HEK293 (cell line): ENCODE results near the gene DSCAM.

ENCODE experiments used
- CTCF ChIA-PET: fragments of 350-600 bp; formaldehyde crosslinking; extraction: SDS; loops from one replicate; lab custom pipeline; 2021; ENCODE audit warnings: antibody characterized with exemption; lab: Yijun Ruan, JAX
- POLR2A ChIA-PET: fragments of 300-600 bp; formaldehyde crosslinking; extraction: SDS; loops from one replicate; lab custom pipeline; 2020; ENCODE audit warnings: antibody characterized with exemption, inconsistent platforms; lab: Yijun Ruan, JAX
- H3K27ac ChIP-seq: fragments of 200-500 bp; sonication (Bioruptor generic); 2 replicates; pipeline ENCODE4 v1.5.1; 2014; ENCODE audit warnings: low read depth, low read length, control low read depth, inconsistent platforms; ENCODE audit errors: extremely low read depth
- H3K36me3 ChIP-seq, 2 experiments: fragments of 200-500 bp in 1 of 2; sonication (Bioruptor generic) in 1 of 2; 1 replicate in 1 of 2; 2 replicates in 1 of 2; pipeline ENCODE4 v1.5.1; 2014 to 2017; ENCODE audit warnings: inconsistent platforms in 2 of 2, low read length in 2 of 2; ENCODE audit not compliant: control insufficient read depth in 2 of 2, insufficient read depth in 1 of 2
- H3K4me1 ChIP-seq: fragments of 200-500 bp; sonication (Bioruptor generic); 2 replicates; pipeline ENCODE4 v1.5.1; 2014; ENCODE audit warnings: mild to moderate bottlenecking, low read length, inconsistent platforms; ENCODE audit not compliant: control insufficient read depth, insufficient read depth
- H3K4me3 ChIP-seq: 2 replicates; pipeline ENCODE4 v1.5.1; 2011; ENCODE audit warnings: low read depth, mild to moderate bottlenecking, control low read depth, low read length, moderate library complexity
- H3K9me3 ChIP-seq: fragments of 200-500 bp; sonication (Bioruptor generic); 2 replicates; pipeline ENCODE4 v1.5.1; 2014; ENCODE audit warnings: low read depth, low read length, inconsistent platforms; ENCODE audit not compliant: control insufficient read depth, insufficient read depth
- EGR2 ChIP-seq: fragments of 450-650 bp; formaldehyde crosslinking; IDR thresholded peaks from 2 replicates; pipeline ENCODE4 v1.5.1; 2016; ENCODE audit warnings: low read depth, missing biosample characterization, missing genetic modification characterization
- KLF10 ChIP-seq: fragments of 450-650 bp; IDR thresholded peaks from 2 replicates; pipeline ENCODE4 v1.5.1; 2018; ENCODE audit warnings: missing biosample characterization, mild to moderate bottlenecking, missing genetic modification characterization
- KLF9 ChIP-seq: fragments of 450-650 bp; formaldehyde crosslinking; IDR thresholded peaks from 2 replicates; pipeline ENCODE4 v1.5.1; 2016; ENCODE audit warnings: missing biosample characterization, missing genetic modification characterization, low read depth
- SP2 ChIP-seq: fragments of 450-650 bp; formaldehyde crosslinking; IDR thresholded peaks from 2 replicates; pipeline ENCODE4 v1.5.1; 2016; ENCODE audit warnings: missing biosample characterization, missing genetic modification characterization
- YY1 ChIP-seq: fragments of 450-650 bp; formaldehyde crosslinking; IDR thresholded peaks from 2 replicates; pipeline ENCODE4 v1.5.1; 2018; ENCODE audit warnings: missing biosample characterization, missing genetic modification characterization
- ZBTB44 ChIP-seq: fragments of 450-650 bp; IDR thresholded peaks from 2 replicates; pipeline ENCODE4 v1.5.1; 2018; ENCODE audit warnings: missing biosample characterization, mild to moderate bottlenecking, missing genetic modification characterization
- ZBTB6 ChIP-seq: fragments of 450-650 bp; formaldehyde crosslinking; IDR thresholded peaks from 2 replicates; pipeline ENCODE4 v1.5.1; 2017; ENCODE audit warnings: missing biosample characterization, missing genetic modification characterization
- ZNF10 ChIP-seq: fragments of 450-650 bp; formaldehyde crosslinking; IDR thresholded peaks from 2 replicates; pipeline ENCODE4 v1.5.1; 2017; ENCODE audit warnings: missing biosample characterization, missing genetic modification characterization
- ZNF155 ChIP-seq: fragments of 450-650 bp; formaldehyde crosslinking; IDR thresholded peaks from 2 replicates; pipeline ENCODE4 v1.5.1; 2016; ENCODE audit warnings: missing biosample characterization, missing genetic modification characterization
- ZNF184 ChIP-seq: fragments of 450-650 bp; IDR thresholded peaks from 2 replicates; pipeline ENCODE4 v1.5.1; 2018; ENCODE audit warnings: missing biosample characterization, mild to moderate bottlenecking, missing genetic modification characterization
- ZNF23 ChIP-seq: fragments of 450-650 bp; formaldehyde crosslinking; IDR thresholded peaks from 2 replicates; pipeline ENCODE4 v1.5.1; 2016; ENCODE audit warnings: missing biosample characterization, missing genetic modification characterization, borderline replicate concordance
- ZNF26 ChIP-seq: fragments of 450-650 bp; formaldehyde crosslinking; IDR thresholded peaks from 2 replicates; pipeline ENCODE4 v1.5.1; 2016; ENCODE audit warnings: missing biosample characterization, missing genetic modification characterization
- ZNF394 ChIP-seq: fragments of 450-650 bp; formaldehyde crosslinking; IDR thresholded peaks from 2 replicates; pipeline ENCODE4 v1.5.1; 2016; ENCODE audit warnings: missing biosample characterization, missing genetic modification characterization, mild to moderate bottlenecking, moderate library complexity, borderline replicate concordance
- ZNF416 ChIP-seq: fragments of 450-650 bp; formaldehyde crosslinking; IDR thresholded peaks from 2 replicates; pipeline ENCODE4 v1.5.1; 2016; ENCODE audit warnings: missing biosample characterization, missing genetic modification characterization
- ZNF426 ChIP-seq: fragments of 450-650 bp; formaldehyde crosslinking; IDR thresholded peaks from 2 replicates; pipeline ENCODE4 v1.5.1; 2017; ENCODE audit warnings: missing biosample characterization, missing genetic modification characterization, mild to moderate bottlenecking, inconsistent platforms, moderate library complexity
- ZNF488 ChIP-seq: fragments of 450-650 bp; formaldehyde crosslinking; IDR thresholded peaks from 2 replicates; pipeline ENCODE4 v1.5.1; 2016; ENCODE audit warnings: missing biosample characterization, missing genetic modification characterization
- ZNF544 ChIP-seq: fragments of 450-650 bp; formaldehyde crosslinking; IDR thresholded peaks from 2 replicates; pipeline ENCODE4 v1.5.0; 2017; ENCODE audit warnings: missing biosample characterization, missing genetic modification characterization
- ZNF580 ChIP-seq: fragments of 450-650 bp; formaldehyde crosslinking; IDR thresholded peaks from 2 replicates; pipeline ENCODE4 v1.5.1; 2016; ENCODE audit warnings: missing biosample characterization, missing genetic modification characterization
- ZNF639 ChIP-seq: fragments of 450-650 bp; formaldehyde crosslinking; IDR thresholded peaks from 2 replicates; pipeline ENCODE4 v1.5.1; 2016; ENCODE audit warnings: missing biosample characterization, missing genetic modification characterization
- ZNF654 ChIP-seq: fragments of 450-650 bp; formaldehyde crosslinking; IDR thresholded peaks from 2 replicates; pipeline ENCODE4 v1.5.1; 2016; ENCODE audit warnings: low read depth, missing biosample characterization, missing genetic modification characterization
- ZNF670 ChIP-seq: fragments of 450-650 bp; formaldehyde crosslinking; IDR thresholded peaks from 2 replicates; pipeline ENCODE4 v1.5.1; 2016; ENCODE audit warnings: missing biosample characterization, missing genetic modification characterization, low read depth
- ZXDB ChIP-seq: fragments of 450-650 bp; formaldehyde crosslinking; IDR thresholded peaks from 2 replicates; pipeline ENCODE4 v1.5.1; 2016; ENCODE audit warnings: missing biosample characterization, missing genetic modification characterization

The DSCAM gene

GRCh38 chr21:40067751-40068150 lies 779.2 kb downstream of the DSCAM start (continued):
- TF ChIP-seq ZNF26 (tag by site-specific recombination), result no peak
- no peak for TF ChIP-seq ZXDB (tag by site-specific recombination)
- no peak for TF ChIP-seq ZNF544 (tag by site-specific recombination)
- TF ChIP-seq ZNF416 (tag by site-specific recombination), result no peak
- TF ChIP-seq ZNF426 (tag by site-specific recombination), result no peak
- TF ChIP-seq ZNF184 (tag by site-specific recombination), result no peak
- TF ChIP-seq SP2 (tag by site-specific recombination), result no peak
- TF ChIP-seq ZBTB6 (tag by site-specific recombination), result no peak
- no peak for TF ChIP-seq ZNF155 (tag by site-specific recombination)

- no peaks in the 10 kb centered on the region for H3K4me1 ChIP-seq
- H3K27ac ChIP-seq, result no peak overlapping the region
- no peaks in the 10 kb centered on the region for H3K36me3 ChIP-seq
- POLR2A ChIA-PET, result no interaction called here
- CTCF ChIA-PET, result no interaction called here
- no peak overlapping the region for H3K4me3 ChIP-seq
- no peak for TF ChIP-seq KLF10 (tag by site-specific recombination)
- TF ChIP-seq ZNF394 (tag by site-specific recombination), result no peak
- TF ChIP-seq ZNF488, result no peak
- no peak for TF ChIP-seq YY1 (tag by site-specific recombination)
- TF ChIP-seq KLF9 (tag by site-specific recombination), result no peak
- no peak for TF ChIP-seq ZNF10 (tag by site-specific recombination)
- no peaks in the 10 kb centered on the region for H3K9me3 ChIP-seq
These were observed 780.7 kb downstream of the DSCAM start for GRCh38 chr21:40066221-40066620.

- Histone ChIP-seq H3K36me3 (no peaks in the 10 kb centered on the region), H3K9me3 (no peaks in the 10 kb centered on the region), H3K27ac (no peak overlapping the region)
- CTCF ChIA-PET, result interaction anchor here (1.3 to 1.4 kb wide), 2 partner anchors 15 to 61 kb away, joined by 3 to 4 read pairs; no protein-coding TSS in a partner anchor
- no peak for TF ChIP-seq ZNF654
- no peak for TF ChIP-seq ZNF639 (tag by site-specific recombination)
- no peak for TF ChIP-seq EGR2
- TF ChIP-seq ZNF10 (tag by site-specific recombination), result no peak
- TF ChIP-seq ZNF580 (tag by site-specific recombination), result no peak
- no peak for TF ChIP-seq ZBTB44 (tag by site-specific recombination)
- TF ChIP-seq ZNF23, result no peak
- no peak for TF ChIP-seq ZNF670
- TF ChIP-seq, all 188 proteins: peak for 0
- no peak overlapping the region for H3K4me3 ChIP-seq
- H3K4me1 ChIP-seq, result no peaks in the 10 kb centered on the region
- POLR2A ChIA-PET, result no interaction called here
These were observed 786.8 kb downstream of the DSCAM start for GRCh38 chr21:40060083-40060677.
